B cell (primary cell): ENCODE data around the gene TBC1D1.

Source experiments
- EZH2 ChIP-seq: IDR thresholded peaks from 2 replicates; pipeline ENCODE4 v1.6.1; 2012; ENCODE audit warnings: borderline replicate concordance, low read depth, mild to moderate bottlenecking, moderate library complexity, low read length; ENCODE audit not compliant: insufficient read depth, poor library complexity, severe bottlenecking
- TF ChIP-seq, protein P1 (sequence below): fragments of 200-600 bp; IDR thresholded peaks from one replicate; pipeline ENCODE4 v1.8.0; 2022; ENCODE audit warnings: antibody characterized with exemption, mild to moderate bottlenecking

DNA sequence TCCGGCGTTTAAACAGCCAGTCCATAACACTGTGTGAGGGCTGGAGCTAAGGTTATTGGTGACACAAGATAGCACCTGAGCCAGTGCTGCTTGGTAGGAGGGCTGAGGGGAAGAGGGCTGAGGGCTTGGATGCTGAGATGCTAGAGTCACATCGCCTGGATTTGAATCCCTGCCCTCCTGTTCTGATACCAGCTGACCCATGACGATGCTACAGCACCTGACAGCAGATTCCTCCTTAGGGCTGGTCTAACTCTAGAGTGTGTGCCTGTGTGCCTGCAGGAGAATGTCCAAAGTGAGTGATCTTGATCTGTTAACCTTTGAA is 171.9 kb downstream of the TBC1D1 start:
- TF ChIP-seq, protein P1, sequence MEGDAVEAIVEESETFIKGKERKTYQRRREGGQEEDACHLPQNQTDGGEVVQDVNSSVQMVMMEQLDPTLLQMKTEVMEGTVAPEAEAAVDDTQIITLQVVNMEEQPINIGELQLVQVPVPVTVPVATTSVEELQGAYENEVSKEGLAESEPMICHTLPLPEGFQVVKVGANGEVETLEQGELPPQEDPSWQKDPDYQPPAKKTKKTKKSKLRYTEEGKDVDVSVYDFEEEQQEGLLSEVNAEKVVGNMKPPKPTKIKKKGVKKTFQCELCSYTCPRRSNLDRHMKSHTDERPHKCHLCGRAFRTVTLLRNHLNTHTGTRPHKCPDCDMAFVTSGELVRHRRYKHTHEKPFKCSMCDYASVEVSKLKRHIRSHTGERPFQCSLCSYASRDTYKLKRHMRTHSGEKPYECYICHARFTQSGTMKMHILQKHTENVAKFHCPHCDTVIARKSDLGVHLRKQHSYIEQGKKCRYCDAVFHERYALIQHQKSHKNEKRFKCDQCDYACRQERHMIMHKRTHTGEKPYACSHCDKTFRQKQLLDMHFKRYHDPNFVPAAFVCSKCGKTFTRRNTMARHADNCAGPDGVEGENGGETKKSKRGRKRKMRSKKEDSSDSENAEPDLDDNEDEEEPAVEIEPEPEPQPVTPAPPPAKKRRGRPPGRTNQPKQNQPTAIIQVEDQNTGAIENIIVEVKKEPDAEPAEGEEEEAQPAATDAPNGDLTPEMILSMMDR, result no peak
- no peak for TF ChIP-seq EZH2
